GM21528 (cell line): ENCODE measurements around the gene TNFAIP8L2.
A peak's percentile ranks its signal among the peaks of the same experiment; 100 is the strongest.

Source experiments
- ATAC-seq: cut with Tn5 transposase; IDR thresholded peaks from one replicate; pipeline ENCODE4 v1.9.1; 2021; ENCODE audit warnings: mild to moderate bottlenecking, moderate library complexity; ENCODE audit not compliant: unreplicated experiment, low FRiP score

The TNFAIP8L2 gene

DNA sequence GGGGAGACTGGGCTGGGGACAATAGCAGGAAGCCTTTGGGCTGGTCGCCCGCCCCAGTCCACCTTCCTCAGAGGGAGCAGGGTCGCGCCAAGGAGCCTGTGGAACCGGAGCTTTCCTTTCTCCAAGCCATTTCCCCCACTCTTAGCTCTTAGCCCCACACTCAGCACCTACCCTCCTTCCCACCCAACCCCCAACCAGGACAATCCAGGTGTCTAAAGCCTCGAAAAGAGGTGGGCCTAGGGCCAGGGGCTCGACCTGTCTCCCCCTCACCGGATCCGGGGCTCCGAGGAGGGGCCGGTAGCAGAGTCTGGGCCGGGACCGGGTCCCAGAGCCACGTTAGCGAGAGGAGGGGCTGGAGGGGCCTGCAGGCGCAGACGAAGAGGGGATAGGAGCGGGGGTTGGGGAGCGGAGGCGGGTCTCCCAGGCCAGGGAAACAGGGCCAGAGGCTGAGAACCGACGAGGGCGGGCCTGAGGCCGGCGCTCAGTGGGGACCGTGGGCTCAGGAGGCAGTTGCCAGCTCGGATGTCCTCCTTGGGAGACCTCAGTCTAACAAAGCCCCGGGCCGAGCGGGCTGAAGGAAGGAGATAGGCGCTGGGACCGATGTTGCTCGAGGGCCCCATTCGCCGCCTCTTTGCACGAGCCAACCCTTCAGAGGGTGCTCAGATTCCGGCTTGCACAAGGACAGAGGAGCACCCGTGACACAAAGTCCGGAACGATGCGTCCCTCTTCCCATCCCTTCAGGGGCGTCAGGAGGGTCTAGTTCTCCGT lies 11.0 kb upstream of the TNFAIP8L2 start:
- no peak for ATAC-seq

DNA sequence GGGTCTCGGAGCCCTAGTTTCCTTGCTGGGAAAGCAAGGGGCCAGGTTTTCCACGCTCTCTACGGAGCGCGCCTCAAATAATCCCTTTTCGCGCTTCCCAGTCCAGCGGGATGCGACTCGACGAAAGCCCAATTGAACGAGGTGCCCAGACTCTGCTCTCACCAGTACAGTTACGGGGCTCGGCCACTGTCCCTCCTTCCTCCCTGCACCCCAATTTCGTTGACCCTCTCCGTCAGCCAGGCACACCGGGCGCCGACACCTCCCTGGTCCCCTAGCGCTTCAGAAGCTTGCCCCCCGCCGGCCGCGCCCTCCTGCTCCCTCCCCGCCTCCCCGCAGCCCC lies 10.4 kb upstream of the TNFAIP8L2 start:
- no peak for ATAC-seq

DNA sequence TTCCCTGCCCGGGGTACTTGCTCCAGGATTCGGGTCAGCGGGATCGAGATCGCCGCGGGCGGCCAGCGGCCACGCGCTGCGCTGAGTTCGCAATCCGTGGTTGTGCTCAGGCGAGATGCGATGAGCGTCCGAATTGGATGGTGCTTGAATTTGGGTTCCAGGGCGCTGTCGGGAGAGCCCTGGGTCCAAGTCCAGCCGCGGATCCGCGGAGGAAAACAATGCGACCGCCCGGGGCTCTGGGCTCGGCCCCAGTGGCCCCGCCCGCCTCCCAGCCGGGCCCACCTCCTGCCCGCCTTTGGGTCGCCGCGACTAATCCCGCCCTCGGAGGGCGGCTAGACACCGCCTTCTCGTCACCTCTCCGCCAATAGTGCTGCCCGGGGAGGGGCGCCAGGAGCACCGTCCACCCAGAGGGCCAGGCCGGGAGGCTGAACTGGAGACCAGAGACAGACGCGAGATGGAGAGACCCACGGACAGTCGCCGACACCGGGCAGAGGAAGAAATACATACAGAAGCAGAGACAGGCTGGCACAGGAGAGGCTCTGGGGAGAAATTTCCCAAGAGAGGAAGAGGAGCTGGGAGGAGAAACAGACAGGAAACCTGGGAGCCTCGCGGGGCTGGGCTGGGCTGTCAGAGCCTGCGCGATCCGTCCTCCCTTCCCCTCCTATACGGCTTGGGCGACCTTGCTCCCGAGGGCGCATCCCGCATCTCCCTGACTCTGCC lies 9.9 kb upstream of the TNFAIP8L2 start, which contains the start of gene SEMA6C:
Gene SEMA6C, minus strand, starts transcription at position 220 of the 720 bp plus-strand sequence. CDS start 4,010 bp downstream, outside the sequence.
- ATAC-seq, result peak; percentile 94

DNA sequence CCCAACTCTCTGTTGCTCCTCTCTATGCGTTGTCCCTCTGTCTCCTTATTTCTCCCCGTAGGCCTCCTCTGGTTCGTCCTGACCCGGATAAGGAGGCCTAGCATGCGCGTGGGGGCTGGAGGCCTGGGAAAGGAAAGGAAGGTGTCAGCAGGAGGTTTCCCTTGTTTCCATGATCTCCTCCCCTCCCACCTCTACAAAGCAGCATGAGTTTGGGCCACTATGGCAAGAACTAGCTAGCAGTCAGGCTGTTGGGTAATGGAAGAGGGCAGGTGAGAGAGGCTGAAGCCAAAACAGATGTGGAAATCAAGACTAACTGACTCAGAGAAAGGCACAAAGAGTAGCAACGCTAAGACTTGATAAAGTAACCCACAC lies 9.3 kb upstream of the TNFAIP8L2 start:
- no peak for ATAC-seq

DNA sequence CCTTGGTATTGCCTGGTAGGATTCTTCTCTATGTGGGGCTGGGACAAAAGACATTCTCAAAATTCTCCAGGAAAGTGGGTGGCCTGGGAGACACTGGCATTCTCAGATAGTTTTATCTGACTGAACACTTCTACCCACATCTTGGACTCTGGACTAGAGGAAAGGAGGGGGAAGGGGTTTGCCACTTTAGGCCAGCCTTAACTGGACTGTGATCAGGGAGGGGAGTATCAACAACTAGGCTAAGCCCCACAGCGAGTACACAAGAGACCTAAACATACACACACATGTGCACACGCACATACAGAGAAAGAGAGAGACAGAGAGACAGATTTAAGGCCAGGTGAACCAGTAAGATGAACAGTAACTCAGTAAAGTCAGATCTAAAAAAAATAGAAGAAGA lies 8.8 kb upstream of the TNFAIP8L2 start:
- no peak for ATAC-seq

DNA sequence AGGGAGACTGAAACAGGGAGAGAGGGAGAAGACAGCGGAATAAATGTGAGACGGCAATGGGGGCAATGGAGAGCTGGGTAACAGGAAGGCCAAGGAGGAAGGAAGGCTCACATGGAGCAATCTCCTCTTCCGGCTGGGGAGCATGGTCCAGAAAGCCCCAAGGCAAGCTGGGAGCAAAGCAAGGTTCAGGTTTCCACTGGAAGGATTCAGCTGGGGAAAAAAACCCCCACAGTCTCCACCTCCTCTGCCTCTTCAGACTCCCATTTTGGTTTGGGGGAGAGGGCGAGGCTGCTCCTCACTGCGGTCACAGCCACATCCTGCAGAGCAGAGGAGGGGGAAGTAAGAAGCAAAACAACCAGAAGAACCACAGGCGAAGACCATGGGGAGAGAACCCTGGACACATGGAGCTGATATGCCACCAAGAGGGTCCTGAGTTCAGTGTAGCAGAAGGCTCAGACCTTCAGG lies 650 bp downstream of the TNFAIP8L2 start:
- no peak for ATAC-seq

DNA sequence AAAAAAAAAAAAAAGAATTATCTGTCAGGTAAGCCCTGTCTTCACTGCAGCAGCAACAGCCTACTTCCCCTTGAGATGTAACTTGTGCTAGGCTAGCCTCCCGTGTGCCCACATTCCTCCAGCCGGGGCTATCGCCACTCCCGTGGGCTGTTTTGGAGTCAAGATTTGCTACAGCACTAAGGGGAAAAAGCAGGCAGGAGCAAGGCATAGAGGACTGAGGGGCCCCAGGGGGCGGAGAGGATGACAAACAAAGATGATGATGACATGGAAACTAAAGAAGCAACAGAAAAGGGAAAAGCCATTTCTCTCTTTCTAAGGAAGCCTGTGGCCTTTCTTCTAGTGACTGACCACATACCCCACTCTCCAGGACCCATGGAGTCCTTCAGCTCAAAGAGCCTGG lies 1.9 kb downstream of the TNFAIP8L2 start:
- no peak for ATAC-seq

DNA sequence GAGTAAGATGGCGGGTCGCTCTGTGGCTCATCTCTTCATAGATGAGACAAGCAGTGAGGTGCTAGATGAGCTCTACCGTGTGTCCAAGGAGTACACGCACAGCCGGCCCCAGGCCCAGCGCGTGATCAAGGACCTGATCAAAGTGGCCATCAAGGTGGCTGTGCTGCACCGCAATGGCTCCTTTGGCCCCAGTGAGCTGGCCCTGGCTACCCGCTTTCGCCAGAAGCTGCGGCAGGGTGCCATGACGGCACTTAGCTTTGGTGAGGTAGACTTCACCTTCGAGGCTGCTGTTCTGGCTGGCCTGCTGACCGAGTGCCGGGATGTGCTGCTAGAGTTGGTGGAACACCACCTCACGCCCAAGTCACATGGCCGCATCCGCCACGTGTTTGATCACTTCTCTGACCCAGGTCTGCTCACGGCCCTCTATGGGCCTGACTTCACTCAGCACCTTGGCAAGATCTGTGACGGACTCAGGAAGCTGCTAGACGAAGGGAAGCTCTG lies 2.4 kb downstream of the TNFAIP8L2 start:
- no peak for ATAC-seq

DNA sequence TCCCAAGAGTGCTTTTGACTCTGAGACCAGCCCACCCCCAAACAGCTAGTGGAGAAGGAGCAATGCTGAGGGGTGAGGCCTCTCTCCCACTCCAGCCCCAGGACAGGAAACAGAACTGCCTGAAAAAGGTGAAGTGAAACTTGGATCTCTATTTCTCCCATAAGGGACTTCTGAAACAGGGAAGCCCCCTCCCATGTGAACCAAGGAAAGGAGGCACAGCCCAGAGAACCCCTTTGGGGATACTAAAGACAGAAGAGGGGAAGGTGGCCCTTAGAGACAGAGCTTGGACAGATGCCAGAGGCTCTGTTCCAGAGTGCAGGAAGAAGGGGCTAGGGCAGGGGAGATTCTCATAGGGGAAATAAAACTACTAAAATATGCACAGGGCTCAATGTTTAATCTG lies 2.9 kb downstream of the TNFAIP8L2 start:
- ATAC-seq, result no peak

DNA sequence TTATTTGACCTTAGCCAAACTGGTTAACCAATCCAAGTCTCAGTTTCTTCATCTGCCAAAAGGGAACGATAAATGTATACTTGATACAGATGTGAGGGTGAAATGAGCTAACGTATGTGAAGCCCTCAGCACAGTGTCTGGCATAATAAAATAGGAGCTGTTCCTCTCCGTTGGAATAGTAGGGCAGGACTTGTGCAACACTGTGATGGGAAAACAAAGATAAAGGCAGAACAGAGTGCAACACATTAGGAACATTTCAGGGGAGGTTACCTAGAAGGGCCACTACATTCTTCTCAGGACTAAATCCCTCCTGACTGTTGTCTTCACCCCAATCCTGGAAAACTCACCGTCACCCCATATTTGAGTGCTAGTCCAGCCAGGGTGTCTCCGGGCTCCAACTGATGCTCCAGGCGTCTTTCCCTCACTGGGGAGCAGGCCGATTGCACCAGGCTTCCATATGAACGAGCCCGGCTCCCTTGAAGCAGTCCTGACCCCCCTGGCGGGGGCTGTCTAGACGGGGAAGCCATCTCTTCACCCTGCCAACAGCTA lies 8.4 kb downstream of the TNFAIP8L2 start:
- no peak for ATAC-seq

DNA sequence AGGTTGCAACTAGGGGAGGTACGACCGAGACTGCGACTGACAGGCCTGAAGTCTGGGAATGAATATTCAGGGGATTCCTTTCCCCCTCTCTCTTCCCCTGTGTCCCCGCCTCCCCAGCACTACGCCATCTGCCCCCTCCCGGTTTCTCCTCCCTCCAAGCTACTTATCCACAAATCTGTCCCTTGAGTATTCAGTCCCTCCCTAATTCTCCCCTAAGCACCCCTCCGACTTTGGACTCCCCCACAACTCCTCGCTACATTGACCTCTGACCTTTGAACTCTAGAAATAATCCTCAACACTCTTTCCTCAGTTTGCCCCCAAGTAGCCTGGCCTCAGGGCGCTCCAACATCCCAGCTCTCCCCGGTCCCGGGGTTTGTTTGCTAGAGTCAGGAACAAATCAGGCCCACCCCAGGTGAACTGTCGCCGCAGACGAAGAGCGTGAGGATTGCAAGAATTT lies 8.9 kb downstream of the TNFAIP8L2 start:
- peak; percentile 19 for ATAC-seq

DNA sequence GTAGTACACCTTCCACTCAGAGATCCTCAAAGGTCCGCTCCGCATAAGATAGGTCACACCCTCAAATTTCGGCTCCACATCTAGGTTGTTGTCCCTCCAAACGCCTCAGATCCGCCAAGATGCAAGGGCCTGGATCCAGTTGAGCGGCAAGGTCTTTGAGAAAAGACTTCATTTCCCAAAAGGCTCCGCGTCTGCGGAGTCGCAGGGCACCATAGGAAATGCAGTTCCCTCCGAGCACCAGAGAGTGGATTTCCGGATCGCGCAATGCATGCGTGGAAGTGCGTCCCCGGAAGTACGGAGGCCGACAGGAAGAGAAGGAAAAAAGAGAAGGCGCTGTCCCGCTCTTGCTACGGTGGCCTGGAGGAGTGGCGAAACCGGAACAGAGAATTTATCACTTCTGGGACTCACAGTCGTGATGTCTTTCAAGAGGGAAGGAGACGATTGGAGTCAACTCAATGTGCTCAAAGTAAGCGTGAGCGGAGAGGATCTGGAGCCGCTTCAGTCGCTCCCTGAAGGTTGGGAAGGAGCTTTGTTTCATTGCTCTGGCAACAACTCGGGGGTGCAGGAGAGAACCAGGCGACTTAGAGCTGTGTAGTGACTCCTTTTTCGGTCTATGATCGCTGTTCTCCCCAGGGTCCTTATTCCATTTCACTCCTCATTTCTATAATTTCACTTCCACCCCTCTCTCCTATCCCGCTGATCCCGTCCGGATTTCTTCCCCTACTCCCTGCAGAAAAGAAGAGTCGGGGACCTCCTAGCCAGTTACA lies 9.5 kb downstream of the TNFAIP8L2 start, which contains the start of the genes LYSMD1 and SCNM1:
Gene LYSMD1, minus strand, starts transcription at position 165 of the 767 bp plus-strand sequence. CDS start 644 bp downstream, outside the sequence.
Gene SCNM1, plus strand, starts transcription at position 407 of the 767 bp plus-strand sequence. Its CDS starts 9 bp downstream, at position 416.
- peak; percentile 76 for ATAC-seq

DNA sequence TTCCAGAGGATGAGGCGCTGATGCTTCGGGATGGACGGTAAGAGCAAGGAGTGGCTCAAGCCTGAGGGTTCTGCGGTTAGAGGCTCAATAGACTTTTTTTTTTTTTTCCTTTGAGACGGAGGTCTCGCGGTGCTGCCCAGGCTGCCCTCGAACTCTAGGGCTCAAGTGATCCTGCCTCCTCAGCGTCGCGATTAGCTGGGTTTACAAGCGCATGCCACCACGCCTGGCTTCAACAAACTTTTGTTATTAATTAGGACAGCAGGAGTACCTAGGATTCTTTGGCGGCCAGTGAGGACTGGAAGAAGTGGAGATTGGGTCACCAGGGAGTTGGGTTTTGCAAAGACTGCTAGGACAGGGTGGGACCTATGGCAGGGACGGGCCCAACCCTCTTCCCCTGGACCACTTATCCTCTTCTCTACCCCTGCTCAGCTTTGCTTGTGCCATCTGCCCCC lies 10.1 kb downstream of the TNFAIP8L2 start:
- ATAC-seq, result peak; percentile 11

DNA sequence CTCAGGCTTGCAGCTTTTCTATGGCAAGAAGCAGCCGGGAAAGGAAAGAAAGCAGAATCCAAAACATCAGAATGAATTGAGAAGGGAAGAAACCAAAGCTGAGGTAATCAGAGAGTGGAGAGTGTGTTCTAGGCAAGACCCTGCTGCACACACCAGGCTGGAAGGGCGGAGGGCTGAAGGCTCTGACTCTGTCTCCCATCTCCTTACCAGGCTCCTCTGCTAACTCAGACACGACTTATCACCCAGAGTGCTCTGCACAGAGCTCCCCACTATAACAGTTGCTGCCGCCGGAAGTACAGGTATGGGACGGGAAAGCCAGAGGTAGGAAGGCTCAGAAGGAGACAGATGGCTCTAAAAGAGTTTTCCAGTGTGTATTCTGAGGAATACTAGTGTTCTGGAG lies 10.7 kb downstream of the TNFAIP8L2 start:
- no peak for ATAC-seq

DNA sequence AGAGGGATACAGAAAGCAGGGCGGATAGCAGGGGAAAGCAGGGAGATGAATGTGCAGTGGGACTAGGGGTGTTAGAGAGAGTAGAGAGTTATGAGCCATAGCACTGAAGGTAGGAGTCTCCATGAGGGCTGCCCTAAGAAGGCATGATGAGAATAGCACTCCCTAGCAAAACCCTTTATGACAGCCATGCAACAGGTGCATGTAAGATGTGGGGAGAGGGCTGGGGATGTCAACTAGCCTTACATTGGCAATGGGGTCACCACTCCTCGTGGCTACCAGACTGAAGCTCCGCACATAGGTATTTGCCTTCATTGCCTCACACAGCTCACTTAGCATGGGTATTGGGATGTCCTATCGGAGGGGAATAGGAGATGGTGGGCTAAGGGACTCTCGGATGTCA lies 14.7 kb downstream of the TNFAIP8L2 start:
- no peak for ATAC-seq

DNA sequence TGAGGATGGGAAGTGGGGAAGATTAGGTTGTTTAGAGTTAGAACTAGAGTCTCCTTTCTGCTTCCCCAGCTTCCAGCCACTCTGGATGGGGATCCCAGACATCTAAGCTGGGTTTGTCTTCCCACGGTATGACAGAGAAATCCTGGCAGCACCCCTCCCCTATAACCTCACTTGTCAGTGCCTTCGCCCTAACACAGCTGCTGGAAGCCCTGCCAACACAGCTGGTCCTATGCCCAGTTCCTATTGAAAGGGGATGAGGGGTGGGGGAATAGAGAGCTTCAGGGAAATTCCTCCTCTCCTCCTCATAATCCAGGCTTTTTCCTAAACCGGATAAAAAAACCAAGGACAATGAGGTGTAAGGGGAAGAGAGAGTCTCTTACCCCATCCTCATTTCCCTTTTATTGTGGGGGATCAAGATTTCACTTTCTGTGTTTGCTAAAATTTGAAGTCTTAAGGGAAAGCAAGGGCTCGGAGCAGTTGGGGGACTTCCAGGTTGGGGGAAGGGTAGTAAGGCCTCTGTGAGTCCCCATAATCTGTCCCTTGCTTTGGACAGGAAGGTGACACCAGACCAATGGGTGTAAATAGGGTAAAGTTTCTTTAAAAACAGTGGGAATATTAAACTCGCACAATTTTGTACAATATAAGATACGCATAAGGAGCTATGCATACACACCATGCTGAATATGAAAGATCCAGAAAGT lies 18.7 kb downstream of the TNFAIP8L2 start:
- ATAC-seq, result no peak

DNA sequence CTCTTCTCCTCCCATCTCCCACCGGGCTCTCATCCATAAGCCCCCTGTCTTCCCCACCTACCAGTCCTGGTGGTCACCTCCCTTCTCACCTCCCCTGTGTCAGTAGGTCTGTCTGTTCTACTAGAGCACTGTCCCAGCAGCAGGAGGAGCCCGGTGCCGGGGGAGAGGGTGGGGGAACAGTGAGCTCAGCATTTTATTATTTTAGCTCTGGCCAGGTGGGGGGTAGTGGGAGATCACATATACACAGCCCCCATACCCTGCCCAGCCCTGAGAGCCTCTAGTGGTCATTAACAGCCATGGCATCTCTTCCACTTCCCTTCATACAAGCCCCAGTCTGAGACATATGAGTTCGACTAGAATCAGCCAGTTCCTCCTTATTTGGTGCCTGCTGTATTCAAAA lies 19.4 kb downstream of the TNFAIP8L2 start, which contains the start of gene TMOD4:
Gene TMOD4, minus strand, starts transcription at position 119 of the 400 bp plus-strand sequence. CDS start 1,106 bp downstream, outside the sequence.
- no peak for ATAC-seq

DNA sequence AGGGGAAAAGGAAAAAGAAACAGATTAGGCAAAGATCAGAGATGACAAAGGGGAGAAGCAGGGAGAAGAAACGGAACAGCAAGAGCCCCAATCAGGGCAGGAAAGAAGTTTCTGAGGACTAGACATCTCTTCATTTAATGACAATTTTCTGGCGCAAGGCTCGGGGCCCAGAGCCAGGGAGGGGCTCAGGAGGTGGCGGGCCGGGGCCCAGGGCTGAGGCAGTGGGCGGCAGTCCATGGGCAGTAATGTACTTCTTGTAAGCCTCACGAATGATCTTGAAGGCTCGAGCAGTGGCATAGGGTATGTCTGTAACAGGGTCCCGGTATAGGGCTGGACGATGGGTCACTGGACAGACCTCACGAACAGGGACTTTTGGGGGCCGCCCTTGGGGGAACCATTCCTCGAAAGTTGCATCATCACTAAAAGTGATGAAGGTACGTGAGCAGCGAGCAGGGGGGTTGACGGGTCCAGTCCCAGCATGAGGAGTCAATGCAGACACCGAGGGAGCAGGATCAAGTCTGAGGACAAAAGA lies 20.1 kb downstream of the TNFAIP8L2 start:
- no peak for ATAC-seq

DNA sequence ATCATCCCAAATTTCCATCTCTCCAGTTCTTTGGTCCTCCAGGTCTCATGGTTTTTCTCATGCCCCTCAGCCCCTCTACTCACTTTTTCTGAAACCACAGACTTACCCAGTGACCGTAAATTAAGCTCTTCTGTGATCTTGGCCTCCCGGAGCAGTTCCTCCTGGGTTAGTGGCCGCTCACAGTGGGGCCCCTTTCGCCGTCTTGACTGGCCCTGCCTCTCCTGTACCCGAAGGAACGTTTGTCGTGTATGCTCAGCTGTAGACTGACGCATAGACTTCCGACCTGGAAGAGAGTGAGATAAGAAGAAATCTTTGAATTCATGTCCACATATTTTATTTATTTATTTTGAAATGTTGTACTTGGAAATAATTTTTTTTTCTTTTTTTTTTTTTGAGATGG lies 27.8 kb downstream of the TNFAIP8L2 start:
- ATAC-seq, result no peak
